Peyer's patch (tissue), 4 donors: ENCODE data around the gene RIPK4. TPM values are rescaled to one million over a fixed set of nuclear protein-coding genes. Genes with fewer than 3 reads are reported as not detected.

Source experiments
- DNase-seq, 3 donors: peaks; one replicate each; pipeline ENCODE4 v3.0.0-alpha.2; 2017 to 2019
- H3K27ac ChIP-seq, 4 donors: fragments of 200-600 bp; sonication (generic); one replicate each; pipeline ENCODE4 v1.5.1; 2016 to 2019
- H3K27me3 ChIP-seq, 2 donors: fragments of 200-600 bp; sonication (generic); one replicate each; pipeline ENCODE4 v1.5.1; 2019
- H3K36me3 ChIP-seq, 3 donors: fragments of 200-600 bp; sonication (generic); one replicate each; pipeline ENCODE4 v1.5.1; 2016 to 2019
- H3K4me1 ChIP-seq, 4 donors: fragments of 200-600 bp; sonication (generic); one replicate each; pipeline ENCODE4 v1.5.1; 2016 to 2019
- H3K4me3 ChIP-seq, 4 donors: fragments of 200-600 bp; sonication (generic); 1 replicate in 3 of 4; 2 replicates in 1 of 4; pipeline ENCODE4 v1.5.1; 2016 to 2019; ENCODE audit warnings: mild to moderate bottlenecking in 1 of 4
- H3K9me3 ChIP-seq, 4 donors: fragments of 200-600 bp; sonication (generic); one replicate each; pipeline ENCODE4 v1.5.1; 2016 to 2019; ENCODE audit warnings: mild to moderate bottlenecking in 1 of 4
- CTCF ChIP-seq, 6 experiments: fragments of 450-650 bp in 4 of 6; fragments of 200-600 bp in 2 of 6; sonication (generic) in 1 of 6; IDR thresholded peaks; one replicate each; pipeline ENCODE4 v1.5.1; 2017 to 2019; ENCODE audit warnings: antibody characterized with exemption in 6 of 6, mild to moderate bottlenecking in 3 of 6, moderate library complexity in 1 of 6
- POLR2A ChIP-seq, 2 donors: fragments of 450-650 bp; IDR thresholded peaks; one replicate each; pipeline ENCODE4 v1.5.1; 2017; ENCODE audit warnings: antibody characterized with exemption in 2 of 2, mild to moderate bottlenecking in 2 of 2, moderate library complexity in 2 of 2
- total RNA-seq, 4 donors: library from RNA; depleted of rRNA; stranded (reverse); fragments of >200 nt; gene quantifications; one replicate each; pipeline ENCODE4 v1.1.0, GENCODE V29; 2016

RIPK4 gene
- total RNA-seq, 4 donors from 2014 or later: 5.0 to 62.5 (median 31.3) TPM

GRCh38 chr21:41770901-41771624 is 4.2 kb upstream of the RIPK4 start:
- no peak for DNase-seq
- H3K27ac ChIP-seq: no peak overlapping the region
- H3K27me3 ChIP-seq: peaks cover 0 to 16% of the 10 kb centered on the region in 2 donors
- H3K4me1 ChIP-seq: peaks cover 0 to 34% (median 12%) of the 10 kb centered on the region in 4 donors
- H3K4me3 ChIP-seq: no peak overlapping the region
- no peaks in the 10 kb centered on the region for H3K36me3 ChIP-seq
- TF ChIP-seq POLR2A (IDR thresholded peaks at IDR 0.05): no peak
- TF ChIP-seq CTCF (IDR thresholded peaks at IDR 0.05): no peak
- H3K9me3 ChIP-seq: no peaks in the 10 kb centered on the region

GRCh38 chr21:41769933-41770332 is 3.1 kb upstream of the RIPK4 start:
- Histone ChIP-seq H3K9me3 (no peaks in the 10 kb centered on the region), H3K4me3 (peak overlapping the region in 2 of 4 donors; percentile 49 to 84), H3K27me3 (peaks cover 0 to 16% of the 10 kb centered on the region in 2 donors), H3K4me1 (peaks cover 0 to 34% (median 12%) of the 10 kb centered on the region in 4 donors), H3K27ac (peak overlapping the region in 2 of 4 donors; percentile 86 to 92), H3K36me3 (no peaks in the 10 kb centered on the region)
- no peak for TF ChIP-seq POLR2A (IDR thresholded peaks at IDR 0.05)
- TF ChIP-seq CTCF (IDR thresholded peaks at IDR 0.05): no peak
- peak in 1 of 3 donors; percentile 66 for DNase-seq

- H3K27me3 ChIP-seq: peaks cover 0 to 16% of the 10 kb centered on the region in 2 donors
- no peaks in the 10 kb centered on the region for H3K9me3 ChIP-seq
- no peak for DNase-seq
- peak overlapping the region in 2 of 4 donors; percentile 49 to 84 for H3K4me3 ChIP-seq
- H3K27ac ChIP-seq: peak overlapping the region in 3 of 4 donors; percentile 77 to 92 (median 86)
- TF ChIP-seq POLR2A (IDR thresholded peaks at IDR 0.05) (no peak), CTCF (IDR thresholded peaks at IDR 0.05) (no peak)
- no peaks in the 10 kb centered on the region for H3K36me3 ChIP-seq
- peaks cover 0 to 34% (median 12%) of the 10 kb centered on the region in 4 donors for H3K4me1 ChIP-seq
Observed at GRCh38 chr21:41769521-41769920, 2.7 kb upstream of the RIPK4 start.

- Histone ChIP-seq H3K36me3 (no peaks in the 10 kb centered on the region), H3K4me1 (peaks cover 0 to 37% (median 12%) of the 10 kb centered on the region in 4 donors), H3K27ac (peak overlapping the region in 3 of 4 donors; percentile 77 to 92 (median 86)), H3K4me3 (peak overlapping the region in 2 of 4 donors; percentile 49 to 84), H3K9me3 (no peaks in the 10 kb centered on the region), H3K27me3 (peaks cover 0 to 20% of the 10 kb centered on the region in 2 donors)
- TF ChIP-seq CTCF (IDR thresholded peaks at IDR 0.05) (no peak), POLR2A (IDR thresholded peaks at IDR 0.05) (no peak)
- DNase-seq: no peak
Observed at GRCh38 chr21:41769111-41769510, 2.3 kb upstream of the RIPK4 start.

- peak overlapping the region in 3 of 4 donors; percentile 77 to 92 (median 86) for H3K27ac ChIP-seq
- H3K27me3 ChIP-seq: peaks cover 0 to 22% of the 10 kb centered on the region in 2 donors
- peak; percentile 20 to 90 (median 89) for DNase-seq
- peak overlapping the region in 2 of 4 donors; percentile 49 to 84 for H3K4me3 ChIP-seq
- no peaks in the 10 kb centered on the region for H3K9me3 ChIP-seq
- H3K4me1 ChIP-seq: peaks cover 0 to 42% (median 12%) of the 10 kb centered on the region in 4 donors
- H3K36me3 ChIP-seq: no peaks in the 10 kb centered on the region
- peak in 3 of 6 experiments; percentile 36 to 55 (median 55) for TF ChIP-seq CTCF (IDR thresholded peaks at IDR 0.05)
- peak; percentile 69 to 75 for TF ChIP-seq POLR2A (IDR thresholded peaks at IDR 0.05)
Observed at GRCh38 chr21:41768437-41769042, 1.7 kb upstream of the RIPK4 start.
